Measurements from ENCODE around the gene GIMAP7.
"Not testable (repeated sequence)": the region's sequence is repeated elsewhere in the genome, so short reads cannot be mapped to it uniquely, and the experiment has no call there.

The GIMAP7 gene

GRCh38 chr7:150513758-150514157 is 914 bp upstream of the GIMAP7 start:
- no peak for DNase-seq

- no peak for DNase-seq
Measured at GRCh38 chr7:150515248-150516147, 826 bp downstream of the GIMAP7 start.

GRCh38 chr7:150516956-150517745 is 2.5 kb downstream of the GIMAP7 start:
- no peak for DNase-seq

- no peak for DNase-seq
Measured at GRCh38 chr7:150519310-150519709, 4.6 kb downstream of the GIMAP7 start.

- no peak for DNase-seq
Measured at GRCh38 chr7:150520145-150520544, 5.5 kb downstream of the GIMAP7 start.

- not testable (repeated sequence) for DNase-seq
Measured at GRCh38 chr7:150522931-150523330, 8.3 kb downstream of the GIMAP7 start.

GRCh38 chr7:150524018-150524417 is 9.3 kb downstream of the GIMAP7 start:
- DNase-seq = no peak

- no peak for DNase-seq
Measured at GRCh38 chr7:150531704-150532103, 17.0 kb downstream of the GIMAP7 start.

- DNase-seq = no peak
Measured at GRCh38 chr7:150538259-150538658, 23.6 kb downstream of the GIMAP7 start.

GRCh38 chr7:150553163-150553562 is 38.5 kb downstream of the GIMAP7 start:
- no peak for DNase-seq

- no peak for DNase-seq
Measured at GRCh38 chr7:150556521-150557138, 42.0 kb downstream of the GIMAP7 start.

GRCh38 chr7:150560486-150560885 is 45.8 kb downstream of the GIMAP7 start:
- DNase-seq = no peak

GRCh38 chr7:150562919-150563318 is 48.2 kb downstream of the GIMAP7 start:
- DNase-seq = no peak

GRCh38 chr7:150564006-150564405 is 49.3 kb downstream of the GIMAP7 start:
- no peak for DNase-seq

GRCh38 chr7:150564566-150564965 is 49.9 kb downstream of the GIMAP7 start:
- no peak for DNase-seq

- no peak for DNase-seq
Measured at GRCh38 chr7:150565239-150565638, 50.6 kb downstream of the GIMAP7 start.

GRCh38 chr7:150566123-150566522 is 51.5 kb downstream of the GIMAP7 start:
- DNase-seq = no peak

- DNase-seq = no peak
Measured at GRCh38 chr7:150566572-150566971, 51.9 kb downstream of the GIMAP7 start.

- DNase-seq = peak in 1 of 56 donors; percentile 17
Measured at GRCh38 chr7:150567169-150567568, 52.5 kb downstream of the GIMAP7 start, which contains the start of gene GIMAP4. Gene GIMAP4 (plus strand): TSS chr7:150567390. CDS start chr7:150569902, 2,512 bp downstream.

GRCh38 chr7:150567871-150568301 is 53.2 kb downstream of the GIMAP7 start:
- DNase-seq = no peak

GRCh38 chr7:150568714-150569113 is 54.0 kb downstream of the GIMAP7 start:
- DNase-seq = no peak
